HG03025 (cell line): ENCODE measurements around the gene ATP6V1F.

Experiments used
- ATAC-seq: cut with Tn5 transposase; IDR thresholded peaks from one replicate; pipeline ENCODE4 v1.9.1; 2021; ENCODE audit warnings: mild to moderate bottlenecking, moderate library complexity; ENCODE audit not compliant: unreplicated experiment, low FRiP score

ATP6V1F gene

GRCh38 chr7:128862571-128863432 is at the start of gene ATP6V1F:
Gene ATP6V1F, plus strand, starts transcription at chr7:128862856. Its CDS starts 49 bp downstream, at chr7:128862905.
- peak; percentile 79 for ATAC-seq

- no peak for ATAC-seq
Measured at GRCh38 chr7:128814499-128814898, 48.2 kb upstream of the ATP6V1F start.

- no peak for ATAC-seq
Measured at GRCh38 chr7:128815289-128815942, 47.2 kb upstream of the ATP6V1F start.

GRCh38 chr7:128818694-128819093 is 44.0 kb upstream of the ATP6V1F start:
- no peak for ATAC-seq

- no peak for ATAC-seq
Measured at GRCh38 chr7:128821724-128822123, 40.9 kb upstream of the ATP6V1F start.

GRCh38 chr7:128826512-128826911 is 36.1 kb upstream of the ATP6V1F start:
- no peak for ATAC-seq

GRCh38 chr7:128826916-128827247 is 35.8 kb upstream of the ATP6V1F start:
- no peak for ATAC-seq

- no peak for ATAC-seq
Measured at GRCh38 chr7:128827248-128827958, 35.3 kb upstream of the ATP6V1F start.

GRCh38 chr7:128827971-128828711 is 34.5 kb upstream of the ATP6V1F start:
- no peak for ATAC-seq

GRCh38 chr7:128829391-128830166 is 33.1 kb upstream of the ATP6V1F start:
- ATAC-seq = no peak

- ATAC-seq = no peak
Measured at GRCh38 chr7:128830231-128831177, 32.2 kb upstream of the ATP6V1F start, which contains the start of gene FLNC. Gene FLNC, plus strand, starts transcription at chr7:128830406. Its CDS starts 232 bp downstream, at chr7:128830638.

GRCh38 chr7:128831178-128831993 is 31.3 kb upstream of the ATP6V1F start:
- ATAC-seq = no peak

GRCh38 chr7:128831994-128832879 is 30.4 kb upstream of the ATP6V1F start:
- ATAC-seq = no peak

- no peak for ATAC-seq
Measured at GRCh38 chr7:128832880-128833147, 29.8 kb upstream of the ATP6V1F start.

- no peak for ATAC-seq
Measured at GRCh38 chr7:128833148-128833945, 29.3 kb upstream of the ATP6V1F start.

- no peak for ATAC-seq
Measured at GRCh38 chr7:128833946-128834325, 28.7 kb upstream of the ATP6V1F start.
